Inflammatory macrophage treated with lipopolysaccharide for 1 hour (primary cell): Measurements from ENCODE around the gene RUNX2.

ENCODE experiments used
- DNase-seq, 2 donors: peaks; one replicate each; pipeline ENCODE4 v3.0.0-alpha.2; 2020 to 2022

The RUNX2 gene

DNA sequence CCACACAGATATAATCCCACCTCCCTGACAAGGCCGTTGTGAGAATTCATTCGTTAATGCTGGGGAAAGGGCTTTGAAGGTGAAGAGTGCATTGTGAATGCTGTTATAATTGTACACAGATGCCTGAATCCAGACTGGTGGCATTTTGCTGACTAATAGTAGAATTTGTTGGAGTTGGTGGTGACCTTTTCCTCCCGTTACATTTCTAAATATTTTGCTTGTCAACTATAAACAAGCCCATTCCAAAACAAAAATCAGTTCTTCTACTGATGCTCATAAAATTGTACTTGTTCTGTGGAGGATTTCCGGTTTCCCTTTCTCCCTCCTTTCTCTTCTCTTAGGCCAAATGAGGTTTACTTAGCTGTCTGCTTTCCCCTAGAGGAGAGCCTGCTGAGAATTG lies 302.7 kb downstream of the RUNX2 start:
- no peak for DNase-seq

DNA sequence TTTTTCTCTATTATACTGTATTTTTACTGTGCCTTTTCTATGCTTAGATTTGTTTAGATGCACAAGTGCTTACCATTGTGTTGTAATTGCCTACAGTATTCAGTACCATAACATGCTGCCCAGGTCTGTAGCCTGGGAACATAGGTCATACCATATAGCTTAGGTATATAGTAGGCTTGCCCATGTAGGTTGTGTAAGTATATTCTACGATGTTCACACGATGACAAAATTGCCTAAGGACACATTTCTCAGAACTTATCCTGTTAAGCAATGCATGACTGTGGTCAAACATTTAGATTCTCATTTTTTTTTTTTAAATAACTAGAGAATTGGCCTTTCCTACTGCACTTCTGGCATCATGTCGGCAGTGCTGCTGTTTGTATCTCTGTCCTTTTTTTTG lies 303.3 kb downstream of the RUNX2 start:
- DNase-seq, result peak; percentile 58 to 65

DNA sequence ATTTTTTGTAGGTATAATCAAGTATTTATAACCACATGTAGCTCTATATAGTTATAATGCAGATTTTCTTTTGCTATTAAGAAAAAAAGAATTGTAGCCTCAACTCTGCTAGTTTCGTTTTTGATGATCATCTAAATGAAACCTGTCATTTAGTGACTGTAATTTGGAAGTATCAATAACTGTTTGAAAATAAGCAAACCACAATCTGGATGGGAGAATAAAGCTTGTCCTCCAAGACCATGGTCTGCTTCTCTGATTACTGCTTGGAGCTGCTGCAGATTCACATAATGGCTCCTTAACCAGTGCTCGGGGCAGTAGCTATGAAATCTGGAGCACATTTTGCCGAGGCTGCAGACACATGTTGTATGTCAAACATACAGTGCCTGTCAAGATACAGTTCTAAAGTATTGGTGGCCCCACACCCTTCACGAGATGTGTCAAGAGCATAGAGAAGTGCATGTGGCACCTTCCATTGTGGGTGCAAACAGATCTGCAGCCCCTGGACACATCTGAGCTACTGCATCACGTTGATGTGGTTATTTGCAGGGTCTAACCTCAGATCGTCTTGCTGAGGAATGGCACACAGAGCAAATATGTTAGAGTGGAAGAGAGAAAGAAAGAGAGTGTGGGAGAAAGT lies 305.3 kb downstream of the RUNX2 start:
- no peak for DNase-seq

DNA sequence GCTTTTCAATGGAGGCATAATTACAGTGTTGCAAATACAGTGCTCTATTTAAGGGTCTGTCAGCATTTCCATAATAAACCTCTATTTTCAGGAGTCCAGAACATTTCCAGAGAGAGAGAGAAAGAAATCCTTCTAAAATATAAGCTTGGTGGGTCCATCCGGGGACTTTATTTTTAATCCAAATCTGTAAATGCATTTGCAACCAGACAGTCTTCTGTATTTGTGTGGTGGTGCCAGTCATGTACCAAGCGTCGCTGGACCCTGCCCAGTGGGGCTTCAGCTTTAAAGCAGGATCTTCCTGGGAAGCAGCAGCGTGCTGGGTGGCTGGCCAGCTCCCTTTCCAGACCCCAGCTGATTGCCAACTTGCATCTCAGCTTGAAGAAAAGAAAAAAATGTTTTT lies 306.1 kb downstream of the RUNX2 start:
- no peak for DNase-seq

DNA sequence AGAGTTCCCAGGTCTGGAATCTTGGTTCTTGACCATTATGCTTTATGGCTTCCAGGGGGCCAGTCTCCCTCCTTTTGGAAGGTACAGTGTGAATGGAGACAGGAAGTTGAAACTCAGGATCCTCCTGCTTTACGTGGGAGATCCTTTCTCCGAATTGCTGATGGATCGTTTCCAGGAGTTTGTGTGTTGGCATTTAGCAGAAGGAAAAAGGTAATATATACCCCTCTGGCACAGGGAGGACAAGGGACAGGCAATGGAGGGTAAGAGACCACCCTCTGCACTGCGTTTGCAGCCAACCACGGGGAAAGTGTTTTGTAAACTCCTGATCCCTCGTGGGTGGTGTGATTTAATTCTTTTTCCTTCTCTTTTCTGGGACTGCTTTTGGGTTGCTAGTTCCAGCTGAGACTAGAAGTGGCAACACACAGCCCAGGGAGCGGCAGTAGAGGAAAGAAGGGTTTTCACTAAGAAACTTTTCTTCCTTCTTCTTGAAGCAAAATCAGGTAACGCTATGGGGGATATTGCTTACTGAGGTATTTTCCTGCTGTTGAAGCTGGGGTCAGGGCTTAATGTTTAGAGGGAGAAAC lies 307.2 kb downstream of the RUNX2 start:
- peak; percentile 20 to 33 for DNase-seq

DNA sequence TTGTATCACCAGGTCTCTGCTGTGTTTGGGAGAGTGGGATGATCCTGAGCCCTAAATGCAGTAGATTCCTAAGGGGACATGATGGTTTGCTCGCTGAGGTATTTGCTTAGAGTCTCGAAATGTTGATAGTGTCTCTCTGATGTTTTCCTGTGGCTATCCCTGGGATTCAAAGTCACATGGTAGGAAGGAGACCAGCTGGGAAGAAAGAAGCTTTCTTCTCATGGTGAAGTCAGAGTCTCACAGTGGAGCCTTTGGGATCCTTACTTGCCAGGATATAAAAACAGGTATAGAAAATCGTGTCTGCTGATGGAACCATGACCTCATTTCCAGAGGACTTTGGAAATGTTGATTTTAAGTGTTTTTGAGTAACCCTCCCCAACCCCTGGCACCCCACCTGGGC lies 308.9 kb downstream of the RUNX2 start:
- DNase-seq, result no peak

DNA sequence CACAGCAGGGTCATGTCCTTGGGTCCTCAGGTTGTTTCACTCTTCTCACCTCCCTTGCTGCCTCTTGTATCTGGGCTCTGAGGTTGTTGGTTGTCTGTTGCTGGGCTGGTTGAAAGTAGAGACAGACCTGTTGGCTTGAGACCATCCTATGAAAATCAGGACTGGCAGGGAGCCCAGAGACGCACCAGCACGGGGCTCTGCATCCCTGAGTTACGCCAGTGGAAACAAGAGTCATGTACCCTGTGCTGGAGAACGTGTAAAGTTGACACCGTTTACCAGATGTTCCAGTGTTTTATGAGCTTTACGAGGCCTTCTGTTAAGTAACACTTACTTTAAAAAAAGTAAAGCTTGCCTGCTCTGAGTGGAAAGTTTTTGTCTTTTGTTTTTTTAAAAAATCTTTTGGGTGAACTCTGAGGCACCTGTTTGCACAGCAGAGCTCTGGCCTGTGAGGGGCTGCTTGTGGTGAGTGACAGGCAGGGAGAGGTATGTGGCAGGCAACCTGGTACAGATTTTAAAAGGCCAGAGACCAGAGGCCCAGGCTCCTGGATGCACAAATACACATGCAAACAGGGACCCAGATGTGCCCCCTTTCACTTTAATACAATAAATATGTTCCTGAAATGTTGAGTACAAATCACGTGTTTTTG lies 309.6 kb downstream of the RUNX2 start:
- no peak for DNase-seq

DNA sequence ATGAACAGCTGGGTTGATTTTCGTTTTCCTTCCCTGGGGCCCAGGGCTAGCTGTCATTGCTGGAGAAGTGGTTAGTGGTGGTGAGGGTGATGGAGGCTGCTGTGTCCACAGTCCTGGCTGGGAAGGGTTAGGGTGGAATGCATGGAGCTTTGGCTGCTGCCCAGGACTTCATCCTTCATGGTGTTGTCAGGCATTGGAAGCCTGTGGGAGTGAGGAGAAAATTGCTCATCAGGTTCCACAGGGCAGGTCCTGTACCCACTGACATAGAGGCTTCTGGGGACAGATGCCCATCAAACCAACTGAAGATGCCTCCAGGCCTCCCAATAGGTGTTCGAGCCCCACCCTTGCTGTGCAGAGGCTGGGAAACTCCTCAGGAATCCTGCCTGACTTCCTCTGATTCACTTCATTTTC lies 312.0 kb downstream of the RUNX2 start:
- DNase-seq, result no peak

DNA sequence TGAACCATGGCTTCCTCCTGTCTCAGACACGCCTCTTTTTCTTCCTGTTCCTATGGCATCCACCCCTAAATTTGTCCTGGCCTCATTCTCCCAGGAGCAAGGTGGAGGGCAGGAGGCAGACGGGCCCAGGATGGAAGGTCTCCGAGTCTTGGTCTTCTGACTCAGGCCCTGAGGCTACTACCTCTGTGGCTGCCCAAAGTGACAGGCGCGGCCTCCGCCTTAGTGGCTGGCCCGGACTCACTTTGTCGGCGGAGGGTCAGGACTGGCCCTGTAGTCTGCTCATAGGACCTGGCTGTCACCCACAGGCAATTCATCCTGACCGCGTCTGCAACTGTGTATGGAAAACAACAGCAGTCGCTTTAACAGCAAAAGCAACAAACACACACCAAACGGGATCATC lies 312.7 kb downstream of the RUNX2 start:
- DNase-seq, result no peak

DNA sequence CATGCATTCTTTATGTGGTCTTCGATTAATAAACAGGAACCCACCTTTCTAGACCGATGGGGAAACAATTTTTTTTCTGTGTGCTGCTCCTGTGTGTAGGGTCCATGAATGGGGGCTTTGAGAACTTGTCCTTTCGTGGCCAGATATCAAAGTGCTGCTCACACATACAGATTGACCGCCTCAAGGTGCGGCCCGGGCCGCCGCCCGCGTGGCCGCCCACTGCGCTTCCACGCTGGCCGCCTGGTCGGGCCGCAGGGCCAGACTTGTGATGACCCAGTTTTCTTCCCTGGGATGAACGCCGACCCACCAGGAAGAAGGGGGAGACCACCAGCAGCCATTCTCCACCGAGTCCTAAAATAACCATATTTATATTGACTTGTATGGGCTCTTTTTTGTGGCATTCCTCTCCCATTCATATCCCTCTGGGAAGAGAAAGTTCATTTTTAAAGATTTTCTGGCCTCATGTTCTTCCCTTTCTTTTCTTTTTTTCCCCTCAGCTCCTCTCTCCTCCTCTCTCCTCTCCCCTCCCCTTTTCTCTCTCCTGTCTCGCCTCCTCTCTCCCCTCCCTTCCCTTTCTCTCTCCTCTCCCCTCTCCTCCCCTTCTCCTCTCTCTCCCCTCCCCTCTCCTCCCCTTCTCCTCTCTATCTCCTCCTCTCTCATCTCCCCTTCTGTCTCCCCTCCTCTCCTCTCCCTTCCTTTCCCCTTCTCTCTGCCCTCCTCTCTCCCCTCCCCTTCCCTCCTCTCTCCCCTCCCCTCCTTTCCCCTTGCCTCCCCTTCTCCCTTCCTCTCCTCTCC lies 314.4 kb downstream of the RUNX2 start:
- no peak for DNase-seq

DNA sequence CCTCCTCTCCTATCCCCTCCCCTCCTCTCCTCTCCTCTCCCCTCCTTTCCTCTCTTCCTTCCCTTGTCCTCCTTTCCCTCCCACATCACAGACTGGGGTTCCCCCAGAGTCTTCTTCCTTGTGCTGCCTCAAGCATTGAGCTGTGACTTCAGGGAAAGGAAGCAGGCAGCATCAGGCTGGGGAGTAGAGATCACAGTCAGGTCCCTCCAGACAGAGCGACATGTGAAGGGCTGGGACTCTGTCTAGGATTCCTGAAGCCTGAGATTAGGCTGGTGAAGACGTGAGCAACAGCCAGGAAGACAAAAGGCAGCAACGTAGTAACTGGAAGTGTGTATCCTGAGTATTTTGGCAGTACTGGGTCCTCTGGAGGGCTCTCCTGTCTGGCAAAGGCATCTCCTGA lies 315.0 kb downstream of the RUNX2 start:
- no peak for DNase-seq

DNA sequence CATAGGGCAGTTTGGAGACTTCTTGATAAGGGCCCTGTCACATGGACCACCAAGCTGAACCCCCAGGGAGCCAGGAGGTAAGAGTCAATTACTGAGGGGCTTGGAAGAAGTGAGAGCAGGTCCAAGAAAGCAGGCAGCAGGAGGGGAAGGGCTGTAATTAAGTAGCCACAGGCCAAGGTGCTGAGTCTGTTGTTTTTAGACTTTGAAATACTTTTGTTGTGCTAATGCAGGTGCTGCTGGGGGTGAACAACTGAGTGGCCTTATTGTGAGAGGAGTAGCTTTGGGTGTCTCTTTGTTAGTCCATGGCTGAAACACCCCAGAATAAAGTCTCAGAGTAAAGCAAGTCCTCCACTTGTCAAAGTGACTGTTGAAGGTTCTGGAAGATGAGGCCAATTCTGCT lies 316.6 kb downstream of the RUNX2 start:
- no peak for DNase-seq

DNA sequence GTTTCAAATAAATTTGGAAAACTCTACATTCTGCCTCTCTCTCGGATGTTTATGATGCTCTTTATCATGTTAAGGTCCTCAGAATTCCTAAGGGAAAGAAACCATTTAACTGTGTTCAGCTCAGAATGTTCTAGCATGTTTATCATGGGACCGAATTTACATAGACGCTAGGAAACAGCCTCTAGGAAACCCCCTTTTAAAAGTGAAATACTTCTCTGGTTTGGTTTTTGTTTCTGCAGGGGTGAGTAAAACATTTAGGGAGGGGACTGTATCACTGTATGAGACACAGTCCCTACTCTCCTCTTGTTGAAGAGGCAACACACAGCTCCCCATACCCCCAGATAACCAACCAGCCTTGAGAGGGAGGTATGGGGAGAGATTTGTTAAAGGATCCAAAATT lies 317.2 kb downstream of the RUNX2 start:
- no peak for DNase-seq

DNA sequence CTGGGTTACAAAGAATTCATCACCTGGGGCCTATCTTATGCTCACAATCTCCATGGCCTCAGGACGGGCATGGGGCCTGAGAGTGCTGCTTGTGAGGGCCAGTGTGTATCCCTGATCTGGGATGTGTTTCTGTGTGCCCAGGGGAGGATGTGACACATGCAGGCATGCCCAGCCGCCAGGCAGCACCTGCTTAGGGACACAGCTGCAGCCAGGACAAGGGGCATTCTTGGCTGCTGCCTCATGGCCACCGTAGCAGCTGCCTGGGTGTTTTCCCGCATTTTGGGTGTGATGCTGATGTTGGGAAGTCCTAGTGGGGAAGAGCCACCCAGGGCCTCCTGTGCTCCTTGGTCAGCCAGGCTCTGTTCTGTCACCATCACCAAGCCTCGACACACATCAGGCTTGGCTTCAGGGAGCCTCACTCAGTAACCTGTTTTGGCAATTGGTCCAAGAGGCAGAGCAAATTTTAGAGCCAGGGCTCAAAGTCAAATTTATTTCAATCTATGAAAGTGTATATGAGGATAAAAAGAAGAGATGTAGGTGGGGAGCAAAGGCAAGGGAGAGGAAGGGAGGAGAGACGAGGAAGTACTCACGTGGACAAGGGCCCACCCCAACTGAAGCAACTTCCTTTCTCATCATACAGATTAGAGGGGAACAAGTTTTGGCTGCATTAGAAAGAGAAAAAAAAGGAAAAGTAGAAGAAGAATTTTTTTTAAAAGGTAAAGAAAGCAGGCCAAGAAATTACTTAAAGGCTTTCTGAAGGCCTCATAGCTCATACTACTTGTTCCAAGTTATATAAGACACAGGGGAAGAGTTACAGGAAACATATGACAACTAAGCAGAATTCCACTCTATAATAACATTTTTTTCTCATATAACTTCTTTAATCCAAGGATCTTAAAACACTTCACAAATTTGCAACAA lies 319.5 kb downstream of the RUNX2 start:
- peak in 1 of 2 donors; percentile 33 for DNase-seq

DNA sequence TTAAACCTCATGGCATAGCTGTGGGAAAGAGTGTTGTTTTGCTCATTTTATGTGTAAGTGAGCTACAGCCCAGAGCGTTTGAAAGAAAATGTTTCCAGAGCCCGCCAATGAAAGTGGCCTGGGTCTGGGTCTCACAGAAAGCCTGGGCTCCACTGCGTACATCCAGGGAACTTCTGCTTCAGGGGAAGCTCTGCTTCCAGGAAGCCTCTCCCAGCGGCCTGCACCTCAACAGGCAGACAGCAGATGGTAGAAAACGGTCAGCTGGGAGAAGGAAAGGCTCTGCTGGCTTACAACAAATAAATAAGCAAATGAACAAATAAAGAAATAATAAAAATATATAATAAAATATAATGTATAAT lies 320.1 kb downstream of the RUNX2 start:
- no peak for DNase-seq

DNA sequence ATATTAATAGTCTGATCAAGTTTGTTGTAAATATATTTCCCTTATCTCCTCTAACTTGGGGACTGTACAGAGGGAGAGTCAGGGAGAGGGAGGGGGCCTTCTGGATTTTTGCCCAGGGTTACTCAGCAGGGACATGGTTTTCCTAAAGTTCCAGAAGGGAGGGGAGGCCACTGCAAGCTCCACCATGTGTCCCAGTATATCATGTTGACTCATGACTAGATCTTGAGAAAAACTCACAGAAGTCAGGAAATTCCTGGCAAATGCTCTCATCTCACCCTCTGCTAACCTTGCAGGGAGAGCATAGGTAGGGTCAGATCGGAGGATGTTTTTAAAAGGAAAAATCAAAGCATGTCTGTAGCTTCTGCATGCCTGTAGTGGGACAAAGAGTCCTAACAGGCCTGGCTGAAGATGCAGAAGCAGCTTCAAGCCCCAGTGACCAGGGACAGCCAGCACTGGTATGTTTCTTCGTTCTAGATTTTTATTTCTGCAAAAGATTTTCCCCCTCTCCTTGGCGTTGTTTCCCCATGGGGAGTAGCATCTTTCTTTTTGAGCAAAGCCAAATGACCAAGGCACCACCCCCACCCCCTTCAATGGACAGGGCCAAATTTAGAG lies 322.5 kb downstream of the RUNX2 start:
- DNase-seq, result no peak

DNA sequence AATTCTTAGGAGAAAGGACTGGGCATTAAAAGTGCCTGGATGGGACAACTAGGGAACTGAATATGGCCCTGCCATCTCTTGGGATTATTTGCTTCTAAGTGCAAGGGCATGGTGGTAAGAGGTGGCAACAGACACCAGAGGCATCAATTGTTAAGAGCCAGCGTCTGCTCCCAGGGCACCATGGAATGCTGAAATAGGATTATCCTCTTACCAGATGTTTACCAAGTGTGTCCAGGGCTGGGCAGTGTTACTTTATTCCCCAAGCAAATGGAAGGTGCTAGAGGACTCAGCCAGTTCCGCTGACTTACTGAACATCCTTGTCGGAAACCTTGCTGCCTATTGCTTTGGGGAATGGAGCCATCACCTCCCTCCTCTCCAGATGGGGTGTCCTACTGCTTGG lies 323.2 kb downstream of the RUNX2 start:
- DNase-seq, result no peak

DNA sequence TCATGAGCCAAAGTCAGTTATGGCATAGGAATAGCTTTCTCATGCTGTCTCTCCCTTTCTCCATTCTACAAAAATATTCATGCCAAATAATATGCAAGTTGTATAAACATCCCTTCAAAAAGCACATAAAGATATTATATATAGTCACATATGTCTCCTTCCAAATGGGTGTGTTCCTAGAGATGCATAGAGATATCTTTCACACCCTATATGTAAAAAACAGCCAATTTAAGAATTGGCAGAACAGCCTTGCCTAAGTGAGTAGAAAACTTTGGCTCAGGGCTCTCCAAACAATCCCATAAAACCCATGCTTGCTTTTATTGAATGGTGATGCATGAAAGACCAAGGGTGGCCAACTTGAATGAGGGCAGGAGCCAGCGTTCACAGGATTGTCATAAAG lies 324.3 kb downstream of the RUNX2 start:
- DNase-seq, result no peak

DNA sequence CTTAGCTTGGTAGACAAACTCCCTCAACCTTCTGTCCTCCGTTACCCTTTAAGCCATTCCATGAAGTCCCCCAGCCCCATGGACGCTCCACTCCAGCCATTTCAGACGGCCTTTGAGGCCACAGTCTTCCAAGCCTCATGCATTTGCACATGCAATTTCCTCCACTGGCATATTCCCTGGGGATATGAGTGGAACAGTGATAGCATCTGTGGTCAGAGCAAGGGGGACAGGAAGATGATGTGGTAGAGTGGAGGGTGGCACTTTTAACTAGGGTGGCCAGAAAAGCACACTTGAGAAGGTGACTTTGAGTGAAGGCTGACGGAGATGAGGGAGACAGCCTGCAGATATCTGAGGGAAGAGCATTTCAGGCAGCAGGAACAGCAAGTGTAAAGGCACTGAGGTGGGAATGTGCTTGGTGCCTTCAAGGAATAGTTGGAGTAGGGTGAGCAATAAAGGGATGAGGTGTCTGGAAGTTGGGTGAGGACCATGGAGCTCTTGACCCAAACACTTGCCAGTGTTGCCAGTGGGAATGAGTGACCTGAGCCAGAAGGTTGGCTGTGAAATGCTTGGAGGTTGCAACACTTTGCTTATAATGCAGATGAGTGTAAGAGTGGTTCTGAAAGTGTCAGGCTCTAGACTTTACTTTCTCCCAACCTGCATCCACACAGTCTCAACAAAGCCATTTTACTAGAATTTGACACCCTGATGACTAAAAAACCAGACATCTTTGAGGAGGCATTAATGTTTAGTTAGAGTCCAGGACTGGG lies 325.2 kb downstream of the RUNX2 start:
- DNase-seq, result no peak

DNA sequence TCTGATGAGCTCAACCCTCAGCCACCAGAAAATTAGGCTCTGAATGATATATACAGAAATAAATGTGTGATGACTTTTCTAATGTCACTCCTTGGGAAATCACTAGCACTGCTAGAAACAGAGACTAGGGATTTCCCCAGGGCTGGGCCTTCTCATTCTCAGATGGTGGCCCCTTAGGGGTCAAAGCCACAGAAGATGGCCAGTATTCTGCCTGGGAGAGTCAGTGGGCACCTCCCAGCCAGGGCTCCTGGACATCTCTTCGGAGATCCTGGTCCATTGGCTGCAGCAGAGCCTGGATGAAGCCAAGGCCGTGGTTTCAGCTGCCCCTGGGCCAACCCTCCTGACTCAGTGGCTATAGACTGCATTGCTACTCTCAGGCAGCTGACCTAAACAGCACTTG lies 326.5 kb downstream of the RUNX2 start:
- no peak for DNase-seq

DNA sequence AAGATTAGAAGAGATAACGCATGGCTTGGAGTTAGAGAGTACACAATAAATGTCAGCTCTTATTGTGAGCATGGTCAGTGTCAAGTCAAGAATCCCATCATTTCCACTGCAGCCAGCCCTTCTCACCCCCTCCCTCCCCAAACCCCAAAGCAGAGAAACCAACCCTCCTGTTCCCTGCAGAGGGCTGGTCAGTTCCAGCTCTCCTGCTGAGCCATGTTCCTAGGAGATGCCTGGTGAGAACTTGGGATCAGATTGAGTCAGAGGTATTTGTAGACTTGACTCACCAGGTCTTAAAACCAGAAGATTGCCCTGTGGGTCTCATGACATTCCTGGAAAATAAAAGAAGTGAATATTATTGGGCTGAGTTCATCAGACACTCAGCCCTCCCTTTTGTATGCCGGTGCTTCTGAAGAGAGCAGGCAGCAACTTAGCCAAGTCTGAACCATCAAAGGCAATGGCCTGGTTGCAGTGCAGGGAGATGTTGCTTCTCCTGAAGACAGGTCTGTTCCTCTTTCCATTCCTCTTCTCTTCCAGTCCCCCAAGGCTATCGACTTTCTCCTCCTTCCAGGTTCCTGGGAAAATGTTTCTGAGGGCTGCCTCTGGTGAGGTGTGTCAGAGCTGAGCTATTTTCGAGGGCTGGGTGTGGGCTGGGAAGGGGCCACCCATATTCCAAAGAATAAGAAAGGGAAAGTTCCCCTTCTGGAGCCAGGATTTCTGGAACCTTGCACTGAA lies 327.8 kb downstream of the RUNX2 start:
- DNase-seq, result no peak
